ENCODE measurements around the gene PARP11. TPM values are rescaled to one million over a fixed set of nuclear protein-coding genes. Genes with fewer than 3 reads are reported as not detected.

Gene PARP11
- polyA plus RNA-seq, 2 donors: 1.6 to 2.1 TPM

GRCh38 chr12:3792623-3793288 is 80.4 kb downstream of the PARP11 start:
- Histone ChIP-seq H3K4me1 (ENCODE audit: control insufficient read depth in 2 of 2, insufficient read depth in 2 of 2, low read length in 1 of 2) (no peaks in the 10 kb centered on the region), H3K36me3 (ENCODE audit: control insufficient read depth in 2 of 2, insufficient read depth in 2 of 2, low read length in 1 of 2) (no peaks in the 10 kb centered on the region), H3K4me3 (ENCODE audit: low read depth in 1 of 2, low read length in 2 of 2) (no peak overlapping the region), H3K27me3 (ENCODE audit: control insufficient read depth in 1 of 2, insufficient read depth in 2 of 2, low read length in 2 of 2) (no peaks in the 10 kb centered on the region), H3K9me3 (ENCODE audit: control insufficient read depth in 2 of 2, insufficient read depth in 1 of 2, low read depth in 1 of 2, low read length in 1 of 2) (no peaks in the 10 kb centered on the region), H3K27ac (ENCODE audit: low read depth in 2 of 2, low read length in 1 of 2) (no peak overlapping the region)
- WGBS, 2 donors: 90 to 91% methylated on average over 10 of the region's 10 CpGs

- Histone ChIP-seq H3K4me3 (ENCODE audit: low read depth in 1 of 2, low read length in 2 of 2) (no peak overlapping the region), H3K9me3 (ENCODE audit: control insufficient read depth in 2 of 2, insufficient read depth in 1 of 2, low read depth in 1 of 2, low read length in 1 of 2) (no peaks in the 10 kb centered on the region), H3K36me3 (ENCODE audit: control insufficient read depth in 2 of 2, insufficient read depth in 2 of 2, low read length in 1 of 2) (no peaks in the 10 kb centered on the region), H3K27me3 (ENCODE audit: control insufficient read depth in 1 of 2, insufficient read depth in 2 of 2, low read length in 2 of 2) (no peaks in the 10 kb centered on the region), H3K27ac (ENCODE audit: low read depth in 2 of 2, low read length in 1 of 2) (no peak overlapping the region), H3K4me1 (ENCODE audit: control insufficient read depth in 2 of 2, insufficient read depth in 2 of 2, low read length in 1 of 2) (no peaks in the 10 kb centered on the region)
- 79 to 93% methylated on average over 5 of the region's 5 CpGs for WGBS, 2 donors
Measured at GRCh38 chr12:3791256-3791874, 81.8 kb downstream of the PARP11 start.

- H3K4me3 ChIP-seq (ENCODE audit: low read depth in 1 of 2, low read length in 2 of 2): no peak overlapping the region
- no peaks in the 10 kb centered on the region for H3K36me3 ChIP-seq (ENCODE audit: control insufficient read depth in 2 of 2, insufficient read depth in 2 of 2, low read length in 1 of 2)
- 84 to 87% methylated on average over 2 of the region's 2 CpGs for WGBS, 2 donors
- no peak overlapping the region for H3K27ac ChIP-seq (ENCODE audit: low read depth in 2 of 2, low read length in 1 of 2)
- no peaks in the 10 kb centered on the region for H3K4me1 ChIP-seq (ENCODE audit: control insufficient read depth in 2 of 2, insufficient read depth in 2 of 2, low read length in 1 of 2)
- no peaks in the 10 kb centered on the region for H3K27me3 ChIP-seq (ENCODE audit: control insufficient read depth in 1 of 2, insufficient read depth in 2 of 2, low read length in 2 of 2)
- no peaks in the 10 kb centered on the region for H3K9me3 ChIP-seq (ENCODE audit: control insufficient read depth in 2 of 2, insufficient read depth in 1 of 2, low read depth in 1 of 2, low read length in 1 of 2)
Measured at GRCh38 chr12:3790642-3791041, 82.6 kb downstream of the PARP11 start.

DNA sequence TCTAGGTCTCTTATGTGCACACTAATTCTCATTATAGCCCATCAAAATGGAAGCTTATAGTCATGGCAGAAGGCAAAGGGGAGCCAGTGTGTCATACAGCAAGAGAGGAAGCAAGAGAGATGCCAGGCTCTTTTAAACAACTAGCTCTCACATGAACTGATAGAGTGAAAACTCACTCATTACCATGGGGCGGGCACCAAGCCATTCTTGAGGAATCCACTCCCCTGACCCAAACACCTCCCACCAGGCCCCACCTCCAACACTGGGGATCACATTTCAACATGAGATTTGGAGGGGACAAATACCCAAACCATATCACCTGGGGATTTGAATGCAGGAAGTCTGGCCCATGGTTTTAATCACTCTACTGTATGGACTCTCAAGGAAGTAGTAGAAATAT is 83.4 kb downstream of the PARP11 start:
- Histone ChIP-seq H3K27me3 (ENCODE audit: control insufficient read depth in 1 of 2, insufficient read depth in 2 of 2, low read length in 2 of 2) (no peaks in the 10 kb centered on the region), H3K9me3 (ENCODE audit: control insufficient read depth in 2 of 2, insufficient read depth in 1 of 2, low read depth in 1 of 2, low read length in 1 of 2) (no peaks in the 10 kb centered on the region), H3K4me1 (ENCODE audit: control insufficient read depth in 2 of 2, insufficient read depth in 2 of 2, low read length in 1 of 2) (no peaks in the 10 kb centered on the region), H3K4me3 (ENCODE audit: low read depth in 1 of 2, low read length in 2 of 2) (no peak overlapping the region), H3K27ac (ENCODE audit: low read depth in 2 of 2, low read length in 1 of 2) (no peak overlapping the region), H3K36me3 (ENCODE audit: control insufficient read depth in 2 of 2, insufficient read depth in 2 of 2, low read length in 1 of 2) (no peaks in the 10 kb centered on the region)
- 94 to 96% methylated on average over 1 of the region's 1 CpG for WGBS, 2 donors

GRCh38 chr12:3777206-3777809 is 95.9 kb downstream of the PARP11 start:
- H3K27ac ChIP-seq (ENCODE audit: low read depth in 2 of 2, low read length in 1 of 2): no peak overlapping the region
- no peak overlapping the region for H3K4me3 ChIP-seq (ENCODE audit: low read depth in 1 of 2, low read length in 2 of 2)
- H3K9me3 ChIP-seq (ENCODE audit: control insufficient read depth in 2 of 2, insufficient read depth in 1 of 2, low read depth in 1 of 2, low read length in 1 of 2): no peaks in the 10 kb centered on the region
- H3K36me3 ChIP-seq (ENCODE audit: control insufficient read depth in 2 of 2, insufficient read depth in 2 of 2, low read length in 1 of 2): no peaks in the 10 kb centered on the region
- no peaks in the 10 kb centered on the region for H3K4me1 ChIP-seq (ENCODE audit: control insufficient read depth in 2 of 2, insufficient read depth in 2 of 2, low read length in 1 of 2)
- 59 to 64% methylated on average over 3 of the region's 3 CpGs for WGBS, 2 donors
- no peaks in the 10 kb centered on the region for H3K27me3 ChIP-seq (ENCODE audit: control insufficient read depth in 1 of 2, insufficient read depth in 2 of 2, low read length in 2 of 2)

GRCh38 chr12:3775385-3776035 is 97.7 kb downstream of the PARP11 start:
- Histone ChIP-seq H3K4me3 (ENCODE audit: low read depth in 1 of 2, low read length in 2 of 2) (no peak overlapping the region), H3K4me1 (ENCODE audit: control insufficient read depth in 2 of 2, insufficient read depth in 2 of 2, low read length in 1 of 2) (no peaks in the 10 kb centered on the region)
- WGBS, 2 donors: 82 to 84% methylated on average over 5 of the region's 5 CpGs

GRCh38 chr12:3772380-3772779 is 100.8 kb downstream of the PARP11 start:
- no peaks in the 10 kb centered on the region for H3K4me1 ChIP-seq (ENCODE audit: control insufficient read depth in 2 of 2, insufficient read depth in 2 of 2, low read length in 1 of 2)
- no peak overlapping the region for H3K27ac ChIP-seq (ENCODE audit: low read depth in 2 of 2, low read length in 1 of 2)
- H3K9me3 ChIP-seq (ENCODE audit: control insufficient read depth in 2 of 2, insufficient read depth in 1 of 2, low read depth in 1 of 2, low read length in 1 of 2): no peaks in the 10 kb centered on the region
- WGBS, 2 donors: 27% methylated on average over 4 of the region's 4 CpGs
- no peak overlapping the region for H3K4me3 ChIP-seq (ENCODE audit: low read depth in 1 of 2, low read length in 2 of 2)
- no peaks in the 10 kb centered on the region for H3K27me3 ChIP-seq (ENCODE audit: control insufficient read depth in 1 of 2, insufficient read depth in 2 of 2, low read length in 2 of 2)
- no peaks in the 10 kb centered on the region for H3K36me3 ChIP-seq (ENCODE audit: control insufficient read depth in 2 of 2, insufficient read depth in 2 of 2, low read length in 1 of 2)

More at GRCh38 chr12:3775385-3776035, 97.7 kb downstream of the PARP11 start:
- Histone ChIP-seq H3K27me3 (ENCODE audit: control insufficient read depth in 1 of 2, insufficient read depth in 2 of 2, low read length in 2 of 2) (no peaks in the 10 kb centered on the region), H3K9me3 (ENCODE audit: control insufficient read depth in 2 of 2, insufficient read depth in 1 of 2, low read depth in 1 of 2, low read length in 1 of 2) (no peaks in the 10 kb centered on the region), H3K27ac (ENCODE audit: low read depth in 2 of 2, low read length in 1 of 2) (no peak overlapping the region), H3K36me3 (ENCODE audit: control insufficient read depth in 2 of 2, insufficient read depth in 2 of 2, low read length in 1 of 2) (no peaks in the 10 kb centered on the region)

DNA sequence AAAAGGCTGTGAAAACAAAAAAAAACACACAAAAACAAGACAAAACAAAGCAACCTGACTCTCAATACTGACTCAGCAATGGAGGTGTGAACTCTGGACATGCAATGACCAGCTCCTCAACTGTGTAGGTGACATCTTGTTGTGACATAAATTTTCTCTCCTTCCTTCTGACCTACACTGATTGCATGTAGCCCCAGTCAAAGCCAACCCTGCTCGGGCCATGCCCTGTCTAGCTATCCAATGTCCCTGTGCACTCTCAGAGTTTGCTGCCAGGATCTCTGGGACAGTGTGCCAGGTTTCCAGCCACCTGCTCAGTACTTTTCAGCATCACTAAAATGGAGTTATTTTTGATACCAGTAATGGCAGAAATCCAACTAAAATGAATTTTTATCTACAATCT is 101.3 kb downstream of the PARP11 start:
- Histone ChIP-seq H3K27ac (ENCODE audit: low read depth in 2 of 2, low read length in 1 of 2) (no peak overlapping the region), H3K36me3 (ENCODE audit: control insufficient read depth in 2 of 2, insufficient read depth in 2 of 2, low read length in 1 of 2) (no peaks in the 10 kb centered on the region), H3K4me1 (ENCODE audit: control insufficient read depth in 2 of 2, insufficient read depth in 2 of 2, low read length in 1 of 2) (no peaks in the 10 kb centered on the region), H3K27me3 (ENCODE audit: control insufficient read depth in 1 of 2, insufficient read depth in 2 of 2, low read length in 2 of 2) (no peaks in the 10 kb centered on the region), H3K4me3 (ENCODE audit: low read depth in 1 of 2, low read length in 2 of 2) (no peak overlapping the region), H3K9me3 (ENCODE audit: control insufficient read depth in 2 of 2, insufficient read depth in 1 of 2, low read depth in 1 of 2, low read length in 1 of 2) (no peaks in the 10 kb centered on the region)
- 35 to 65% methylated on average over 1 of the region's 1 CpG for WGBS, 2 donors

DNA sequence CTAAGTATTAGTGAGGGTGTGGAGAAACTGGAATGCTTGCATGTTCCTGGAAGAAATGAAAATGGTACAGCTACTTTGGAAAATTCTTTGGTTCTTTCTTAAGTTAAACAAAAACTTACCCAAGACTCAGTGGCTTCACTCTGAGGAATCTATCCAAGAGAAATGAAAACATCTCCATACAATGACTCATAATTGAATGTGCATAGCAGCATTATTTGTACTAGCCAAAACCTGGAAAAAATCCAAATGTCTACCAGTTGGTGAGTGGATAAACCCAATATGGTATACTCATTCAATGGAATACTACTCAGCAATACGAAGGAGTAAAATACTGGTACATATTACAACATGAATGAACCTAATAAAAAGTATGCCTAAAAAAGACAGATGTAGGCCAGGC is 102.3 kb downstream of the PARP11 start:
- Histone ChIP-seq H3K9me3 (ENCODE audit: control insufficient read depth in 2 of 2, insufficient read depth in 1 of 2, low read depth in 1 of 2, low read length in 1 of 2) (no peaks in the 10 kb centered on the region), H3K27me3 (ENCODE audit: control insufficient read depth in 1 of 2, insufficient read depth in 2 of 2, low read length in 2 of 2) (no peaks in the 10 kb centered on the region), H3K4me3 (ENCODE audit: low read depth in 1 of 2, low read length in 2 of 2) (no peak overlapping the region), H3K27ac (ENCODE audit: low read depth in 2 of 2, low read length in 1 of 2) (no peak overlapping the region), H3K36me3 (ENCODE audit: control insufficient read depth in 2 of 2, insufficient read depth in 2 of 2, low read length in 1 of 2) (no peaks in the 10 kb centered on the region), H3K4me1 (ENCODE audit: control insufficient read depth in 2 of 2, insufficient read depth in 2 of 2, low read length in 1 of 2) (no peaks in the 10 kb centered on the region)
- WGBS, 2 donors: 89 to 100% methylated on average over 1 of the region's 1 CpG

Data from esophagus (tissue), 2 donors.